ENCODE measurements around the gene KIDINS220.

GRCh38 chr2:8685697-8686358 is 151.6 kb downstream of the KIDINS220 start:
- TF ChIP-seq EP300 (IDR thresholded peaks at IDR 0.05) (no peak), POLR2A (IDR thresholded peaks at IDR 0.05; ENCODE audit: low read depth) (no peak), CTCF (IDR thresholded peaks at IDR 0.05) (peak; percentile 96 to 100 (median 100)), POLR2AphosphoS5 (IDR thresholded peaks at IDR 0.05) (no peak)
